ENCODE data around the gene MGRN1. TPM values are rescaled to one million over a fixed set of nuclear protein-coding genes. Genes with fewer than 3 reads are reported as not detected.

Gene MGRN1
- total RNA-seq, 1 donor from 2014 or later: 40.8 TPM

DNA sequence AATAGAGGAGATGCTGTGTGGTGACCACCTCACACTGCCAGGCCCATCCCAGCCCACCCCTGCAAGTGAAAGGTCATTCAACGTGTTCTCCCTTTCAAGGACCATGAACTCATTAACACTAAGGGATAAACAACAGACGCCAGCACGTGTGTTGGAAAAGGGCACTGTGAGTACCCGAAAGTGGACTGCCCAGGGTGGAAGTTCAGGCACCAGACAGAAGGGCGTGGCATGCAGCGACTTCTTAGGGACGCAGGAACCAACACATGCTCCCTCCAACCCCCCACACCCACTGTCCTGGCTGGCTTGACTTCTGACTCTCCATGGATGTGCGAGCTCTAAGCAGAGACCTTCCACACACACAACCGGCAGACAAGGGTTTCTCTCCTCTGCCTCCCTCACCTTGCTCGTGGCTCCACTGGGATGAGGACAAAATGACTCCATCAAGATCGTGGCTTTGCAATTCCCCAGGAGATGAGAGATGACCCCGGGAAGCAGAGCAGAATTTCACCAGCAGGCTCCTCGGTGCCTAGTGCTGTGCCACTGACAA is 20.9 kb upstream of the MGRN1 start:
- intact Hi-C loops (cut with DNase I): no loop called here
- Histone ChIP-seq H3K4me1 (peaks cover 20% of the 10 kb centered on the region), H3K9me3 (no peaks in the 10 kb centered on the region), H3K27me3 (no peaks in the 10 kb centered on the region), H3K36me3 (peaks cover 0 to 14% of the 10 kb centered on the region in 2 donors), H3K4me3 (no peak overlapping the region), H3K27ac (no peak overlapping the region)
- DNase-seq (ENCODE audit: extremely low spot score in 2 of 2): no peak
- TF ChIP-seq, protein P1, sequence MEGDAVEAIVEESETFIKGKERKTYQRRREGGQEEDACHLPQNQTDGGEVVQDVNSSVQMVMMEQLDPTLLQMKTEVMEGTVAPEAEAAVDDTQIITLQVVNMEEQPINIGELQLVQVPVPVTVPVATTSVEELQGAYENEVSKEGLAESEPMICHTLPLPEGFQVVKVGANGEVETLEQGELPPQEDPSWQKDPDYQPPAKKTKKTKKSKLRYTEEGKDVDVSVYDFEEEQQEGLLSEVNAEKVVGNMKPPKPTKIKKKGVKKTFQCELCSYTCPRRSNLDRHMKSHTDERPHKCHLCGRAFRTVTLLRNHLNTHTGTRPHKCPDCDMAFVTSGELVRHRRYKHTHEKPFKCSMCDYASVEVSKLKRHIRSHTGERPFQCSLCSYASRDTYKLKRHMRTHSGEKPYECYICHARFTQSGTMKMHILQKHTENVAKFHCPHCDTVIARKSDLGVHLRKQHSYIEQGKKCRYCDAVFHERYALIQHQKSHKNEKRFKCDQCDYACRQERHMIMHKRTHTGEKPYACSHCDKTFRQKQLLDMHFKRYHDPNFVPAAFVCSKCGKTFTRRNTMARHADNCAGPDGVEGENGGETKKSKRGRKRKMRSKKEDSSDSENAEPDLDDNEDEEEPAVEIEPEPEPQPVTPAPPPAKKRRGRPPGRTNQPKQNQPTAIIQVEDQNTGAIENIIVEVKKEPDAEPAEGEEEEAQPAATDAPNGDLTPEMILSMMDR (IDR thresholded peaks at IDR 0.05): no peak
- no peak for TF ChIP-seq POLR2AphosphoS5 (IDR thresholded peaks at IDR 0.05; ENCODE audit: insufficient read depth in 1 of 2, low read depth in 1 of 2)

DNA sequence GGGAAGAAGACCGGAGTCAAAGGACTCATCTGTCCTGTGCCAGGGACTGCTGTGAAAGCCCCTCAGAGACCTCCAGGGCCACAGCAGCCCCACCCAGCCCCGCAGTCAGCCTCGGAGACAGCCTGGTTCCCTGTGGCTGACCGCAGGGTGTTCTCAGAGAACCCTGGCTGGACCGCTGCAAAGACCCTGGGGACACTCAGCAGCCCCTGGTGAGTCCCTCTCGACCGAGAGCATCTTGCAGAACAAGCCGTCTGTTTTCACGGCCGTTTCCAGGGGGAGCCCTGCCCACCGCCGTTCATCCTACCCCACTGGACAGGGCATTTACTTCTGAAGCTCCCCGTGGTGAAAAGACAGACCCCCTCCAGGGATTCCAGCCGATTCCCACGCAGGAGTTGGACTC is 20.2 kb upstream of the MGRN1 start:
- peaks cover 20% of the 10 kb centered on the region for H3K4me1 ChIP-seq
- intact Hi-C loops (cut with DNase I): no loop called here
- no peaks in the 10 kb centered on the region for H3K9me3 ChIP-seq
- TF ChIP-seq POLR2AphosphoS5 (IDR thresholded peaks at IDR 0.05; ENCODE audit: insufficient read depth in 1 of 2, low read depth in 1 of 2): no peak
- no peak overlapping the region for H3K4me3 ChIP-seq
- no peak for DNase-seq (ENCODE audit: extremely low spot score in 2 of 2)
- no peaks in the 10 kb centered on the region for H3K27me3 ChIP-seq
- no peak overlapping the region for H3K27ac ChIP-seq
- H3K36me3 ChIP-seq: peaks cover 0 to 21% of the 10 kb centered on the region in 2 donors

- H3K27me3 ChIP-seq: no peaks in the 10 kb centered on the region
- no peak overlapping the region for H3K4me3 ChIP-seq
- H3K4me1 ChIP-seq: peaks cover 27% of the 10 kb centered on the region
- H3K9me3 ChIP-seq: no peaks in the 10 kb centered on the region
- no peak overlapping the region for H3K27ac ChIP-seq
- no peak for DNase-seq (ENCODE audit: extremely low spot score in 2 of 2)
- intact Hi-C loops (cut with DNase I): no loop called here
- TF ChIP-seq POLR2AphosphoS5 (IDR thresholded peaks at IDR 0.05; ENCODE audit: insufficient read depth in 1 of 2, low read depth in 1 of 2) (no peak), POLR2A (IDR thresholded peaks at IDR 0.05) (no peak)
- TF ChIP-seq, protein P1 (IDR thresholded peaks at IDR 0.05): no peak
- H3K36me3 ChIP-seq: peaks cover 0 to 24% of the 10 kb centered on the region in 2 donors
These were observed 18.3 kb upstream of the MGRN1 start for GRCh38 chr16:4606354-4606753.

- Histone ChIP-seq H3K27ac (no peak overlapping the region), H3K36me3 (peaks cover 0 to 24% of the 10 kb centered on the region in 2 donors), H3K27me3 (no peaks in the 10 kb centered on the region), H3K4me3 (no peak overlapping the region), H3K9me3 (no peaks in the 10 kb centered on the region), H3K4me1 (peaks cover 29% of the 10 kb centered on the region)
- TF ChIP-seq POLR2A (IDR thresholded peaks at IDR 0.05) (no peak), POLR2AphosphoS5 (IDR thresholded peaks at IDR 0.05; ENCODE audit: insufficient read depth in 1 of 2, low read depth in 1 of 2) (no peak)
- TF ChIP-seq, protein P1 (IDR thresholded peaks at IDR 0.05): no peak
- intact Hi-C loops (cut with DNase I): no loop called here
- no peak for DNase-seq (ENCODE audit: extremely low spot score in 2 of 2)
These were observed 16.6 kb upstream of the MGRN1 start for GRCh38 chr16:4607841-4608703.

- Histone ChIP-seq H3K9me3 (no peaks in the 10 kb centered on the region), H3K27ac (no peak overlapping the region), H3K4me3 (no peak overlapping the region), H3K4me1 (peaks cover 35% of the 10 kb centered on the region), H3K27me3 (no peaks in the 10 kb centered on the region), H3K36me3 (peaks cover 0 to 24% of the 10 kb centered on the region in 2 donors)
- TF ChIP-seq POLR2AphosphoS5 (IDR thresholded peaks at IDR 0.05; ENCODE audit: insufficient read depth in 1 of 2, low read depth in 1 of 2) (no peak), POLR2A (IDR thresholded peaks at IDR 0.05) (no peak)
- TF ChIP-seq, protein P1 (IDR thresholded peaks at IDR 0.05): no peak
- no peak for DNase-seq (ENCODE audit: extremely low spot score in 2 of 2)
- intact Hi-C loops (cut with DNase I): no loop called here
These were observed 16.0 kb upstream of the MGRN1 start for GRCh38 chr16:4608704-4608980.
